ENCODE measurements around the gene CNGA1.
A peak's percentile ranks its signal among the peaks of the same experiment; 100 is the strongest.
"Not testable (repeated sequence)": the region's sequence is repeated elsewhere in the genome, so short reads cannot be mapped to it uniquely, and the experiment has no call there.

The CNGA1 gene

DNA sequence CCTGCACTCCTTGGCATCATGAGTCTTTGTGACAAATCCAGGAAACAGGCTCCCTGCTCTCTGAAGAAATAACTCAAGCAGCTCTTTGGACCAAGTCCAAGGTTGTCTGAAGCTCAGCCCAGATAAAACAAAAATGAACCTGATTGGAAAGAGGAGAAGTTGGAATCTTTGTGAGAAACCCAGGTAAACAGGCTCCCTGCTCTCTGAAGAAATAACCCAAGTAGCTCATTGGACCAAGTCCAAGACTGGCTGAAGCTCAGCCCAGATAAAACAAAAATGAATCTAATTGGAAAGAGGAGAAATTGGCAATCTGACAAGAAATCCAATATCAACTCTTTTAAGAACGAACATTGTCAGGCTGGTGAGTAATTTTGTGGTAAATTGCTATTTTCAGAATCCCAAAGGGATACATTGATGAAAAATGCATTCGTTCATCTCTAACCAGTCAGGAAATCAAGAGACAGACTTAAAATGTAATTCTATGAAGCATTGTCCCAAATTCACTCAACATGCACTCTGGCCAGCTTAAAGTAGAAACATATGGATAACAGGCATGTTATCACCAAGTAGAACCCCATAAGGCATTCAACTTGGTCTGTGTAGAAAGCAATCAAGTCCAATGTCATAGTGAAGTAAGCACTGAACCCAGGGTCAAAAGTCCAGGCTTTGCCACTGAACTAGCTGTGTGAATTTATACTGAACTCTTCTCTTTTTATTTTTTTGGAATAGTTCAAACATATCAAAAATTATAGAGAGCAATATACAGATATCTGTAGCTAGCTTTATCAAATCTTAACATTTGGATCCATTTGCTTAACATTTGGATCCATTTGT, 85.3 kb downstream of the CNGA1 start:
- Histone ChIP-seq H3K79me2 (ENCODE audit: insufficient read depth, low read length) (no peaks in the 10 kb centered on the region), H4K20me1 (ENCODE audit: insufficient read depth, low read length, poor library complexity, severe bottlenecking) (no peaks in the 10 kb centered on the region), H3K4me3 (ENCODE audit: low read length, poor library complexity, severe bottlenecking) (no peak overlapping the region), H3K9ac (ENCODE audit: low read depth, low read length, poor library complexity, severe bottlenecking) (no peak overlapping the region), H2AFZ (ENCODE audit: low read length) (no peak overlapping the region), H3K9me2 (replicated peaks; ENCODE audit: low read depth, low read length) (no peaks in the 10 kb centered on the region), H3K4me1 (ENCODE audit: insufficient read depth, low read length, poor library complexity, severe bottlenecking) (peaks cover 7% of the 10 kb centered on the region), H3K36me3 (ENCODE audit: insufficient read depth, low read length) (no peaks in the 10 kb centered on the region), H3F3A (ENCODE audit: low read depth) (no peaks in the 10 kb centered on the region), H3K27me3 (ENCODE audit: insufficient read depth, low read length, poor library complexity, severe bottlenecking) (no peaks in the 10 kb centered on the region), H3K9me3 (ENCODE audit: insufficient read depth, low read depth, low read length) (no peaks in the 10 kb centered on the region), H3K4me2 (ENCODE audit: low read depth, low read length, poor library complexity, severe bottlenecking) (no peak overlapping the region)
- TF ChIP-seq CTCF (conservative IDR thresholded peaks at IDR 0.05; ENCODE audit: low read length) (no peak), EZH2phosphoT487 (IDR thresholded peaks at IDR 0.05; ENCODE audit: borderline replicate concordance) (no peak)

DNA sequence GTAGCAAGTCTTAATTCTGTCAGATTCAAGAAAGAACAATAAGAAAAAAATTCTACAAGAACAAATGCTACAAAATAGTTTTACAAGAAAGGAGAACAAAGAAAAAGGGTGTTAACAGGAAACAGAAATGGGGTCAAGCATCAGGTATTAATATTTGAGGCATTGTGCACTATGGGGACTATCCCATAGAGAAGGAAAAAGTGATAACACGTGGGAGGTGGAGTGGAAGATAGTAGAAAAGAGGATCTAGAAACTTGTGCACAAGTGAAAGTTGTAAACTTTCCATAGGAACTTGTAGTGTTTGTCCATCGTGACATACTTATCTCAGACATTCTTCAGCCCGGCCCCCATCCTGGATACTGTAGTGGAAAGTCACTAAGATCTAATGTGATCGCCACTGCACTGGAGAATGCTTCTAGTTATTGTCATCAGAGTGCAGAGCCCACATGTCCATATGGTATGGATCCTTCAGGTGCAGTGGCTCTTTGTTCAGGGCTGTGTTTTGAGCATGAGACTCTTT, 86.7 kb downstream of the CNGA1 start:
- Histone ChIP-seq H4K20me1 (ENCODE audit: insufficient read depth, low read length, poor library complexity, severe bottlenecking) (no peaks in the 10 kb centered on the region), H3K27me3 (ENCODE audit: insufficient read depth, low read length, poor library complexity, severe bottlenecking) (no peaks in the 10 kb centered on the region), H3K4me1 (ENCODE audit: insufficient read depth, low read length, poor library complexity, severe bottlenecking) (peaks cover 7% of the 10 kb centered on the region), H3K79me2 (ENCODE audit: insufficient read depth, low read length) (no peaks in the 10 kb centered on the region), H3K9me3 (ENCODE audit: insufficient read depth, low read depth, low read length) (no peaks in the 10 kb centered on the region), H2AFZ (ENCODE audit: low read length) (no peak overlapping the region), H3K4me2 (ENCODE audit: low read depth, low read length, poor library complexity, severe bottlenecking) (no peak overlapping the region), H3K9me2 (replicated peaks; ENCODE audit: low read depth, low read length) (no peaks in the 10 kb centered on the region), H3K4me3 (ENCODE audit: low read length, poor library complexity, severe bottlenecking) (no peak overlapping the region), H3F3A (ENCODE audit: low read depth) (no peaks in the 10 kb centered on the region), H3K36me3 (ENCODE audit: insufficient read depth, low read length) (no peaks in the 10 kb centered on the region), H3K9ac (ENCODE audit: low read depth, low read length, poor library complexity, severe bottlenecking) (no peak overlapping the region)
- TF ChIP-seq CTCF (conservative IDR thresholded peaks at IDR 0.05; ENCODE audit: low read length), result no peak
- no peak for TF ChIP-seq EZH2phosphoT487 (IDR thresholded peaks at IDR 0.05; ENCODE audit: borderline replicate concordance)

DNA sequence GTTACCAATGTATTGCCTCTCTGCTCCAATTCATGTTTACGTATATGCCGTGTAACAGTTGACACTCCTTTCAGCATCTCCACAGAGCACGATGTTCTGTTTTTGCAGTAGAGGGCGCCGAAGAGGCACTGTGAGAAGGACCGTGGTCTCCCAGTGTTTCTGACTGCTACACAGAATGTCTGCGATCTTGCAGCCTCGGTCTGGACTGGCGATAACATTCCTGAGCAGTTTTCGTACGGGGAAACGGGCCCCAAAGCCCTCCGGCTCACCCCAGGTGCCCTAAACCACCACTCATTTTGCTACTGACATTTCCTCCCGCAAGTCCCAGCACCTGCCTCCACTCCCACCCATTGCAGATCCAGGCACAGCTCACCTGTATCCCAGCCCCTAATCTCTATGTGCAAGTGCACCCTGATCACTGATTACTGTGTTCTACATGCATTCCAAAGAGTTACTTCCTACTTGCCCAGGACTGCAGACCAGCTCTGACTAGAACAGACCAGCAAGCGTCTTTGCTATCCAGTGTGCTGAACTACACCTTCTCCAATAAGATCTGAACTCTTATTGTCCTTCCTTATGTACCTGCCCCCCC, 89.7 kb downstream of the CNGA1 start:
- no peaks in the 10 kb centered on the region for H3K79me2 ChIP-seq (ENCODE audit: insufficient read depth, low read length)
- peaks cover 3% of the 10 kb centered on the region for H3K4me1 ChIP-seq (ENCODE audit: insufficient read depth, low read length, poor library complexity, severe bottlenecking)
- H3K9me2 ChIP-seq (replicated peaks; ENCODE audit: low read depth, low read length), result no peaks in the 10 kb centered on the region
- H3K4me2 ChIP-seq (ENCODE audit: low read depth, low read length, poor library complexity, severe bottlenecking), result peak overlapping the region; percentile 63
- H3K9ac ChIP-seq (ENCODE audit: low read depth, low read length, poor library complexity, severe bottlenecking), result no peak overlapping the region
- no peaks in the 10 kb centered on the region for H4K20me1 ChIP-seq (ENCODE audit: insufficient read depth, low read length, poor library complexity, severe bottlenecking)
- peak overlapping the region; percentile 71; the same call in 1 of the 2 replicates for H2AFZ ChIP-seq (ENCODE audit: low read length)
- H3K27me3 ChIP-seq (ENCODE audit: insufficient read depth, low read length, poor library complexity, severe bottlenecking), result no peaks in the 10 kb centered on the region
- H3K9me3 ChIP-seq (ENCODE audit: insufficient read depth, low read depth, low read length), result no peaks in the 10 kb centered on the region
- no peaks in the 10 kb centered on the region for H3F3A ChIP-seq (ENCODE audit: low read depth)
- H3K36me3 ChIP-seq (ENCODE audit: insufficient read depth, low read length), result no peaks in the 10 kb centered on the region
- peak overlapping the region; percentile 57 for H3K4me3 ChIP-seq (ENCODE audit: low read length, poor library complexity, severe bottlenecking)
- TF ChIP-seq CTCF (conservative IDR thresholded peaks at IDR 0.05; ENCODE audit: low read length) (peak; percentile 86), EZH2phosphoT487 (IDR thresholded peaks at IDR 0.05; ENCODE audit: borderline replicate concordance) (no peak)

DNA sequence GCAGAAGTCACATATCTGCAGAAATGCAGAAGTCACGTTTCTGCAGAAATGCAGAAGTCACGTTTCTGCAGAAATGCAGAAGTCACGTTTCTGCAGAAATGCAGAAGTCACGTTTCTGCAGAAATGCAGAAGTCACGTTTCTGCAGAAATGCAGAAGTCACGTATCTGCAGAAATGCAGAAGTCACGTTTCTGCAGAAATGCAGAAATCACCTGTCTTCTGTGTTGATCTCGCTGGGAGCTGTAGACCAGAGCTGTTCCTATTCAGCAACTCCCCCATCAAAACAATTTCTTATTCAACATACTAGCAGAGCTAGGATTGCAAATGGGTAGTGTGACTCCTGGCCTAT, 93.2 kb downstream of the CNGA1 start:
- H3K79me2 ChIP-seq (ENCODE audit: insufficient read depth, low read length); H3K36me3 ChIP-seq (ENCODE audit: insufficient read depth, low read length); H3K4me2 ChIP-seq (ENCODE audit: low read depth, low read length, poor library complexity, severe bottlenecking); H3K9me2 ChIP-seq (replicated peaks; ENCODE audit: low read depth, low read length); H3K27me3 ChIP-seq (ENCODE audit: insufficient read depth, low read length, poor library complexity, severe bottlenecking); H3K4me3 ChIP-seq (ENCODE audit: low read length, poor library complexity, severe bottlenecking); H3F3A ChIP-seq (ENCODE audit: low read depth); H3K4me1 ChIP-seq (ENCODE audit: insufficient read depth, low read length, poor library complexity, severe bottlenecking); H4K20me1 ChIP-seq (ENCODE audit: insufficient read depth, low read length, poor library complexity, severe bottlenecking); H2AFZ ChIP-seq (ENCODE audit: low read length); H3K9me3 ChIP-seq (ENCODE audit: insufficient read depth, low read depth, low read length); H3K9ac ChIP-seq (ENCODE audit: low read depth, low read length, poor library complexity, severe bottlenecking): not testable (repeated sequence)

GRCh38 chr4:47922436-47923260, 93.8 kb downstream of the CNGA1 start:
- not testable (repeated sequence) for H3K9me3 ChIP-seq (ENCODE audit: insufficient read depth, low read depth, low read length); H4K20me1 ChIP-seq (ENCODE audit: insufficient read depth, low read length, poor library complexity, severe bottlenecking); H3K4me1 ChIP-seq (ENCODE audit: insufficient read depth, low read length, poor library complexity, severe bottlenecking); H3K4me3 ChIP-seq (ENCODE audit: low read length, poor library complexity, severe bottlenecking); H2AFZ ChIP-seq (ENCODE audit: low read length); H3K4me2 ChIP-seq (ENCODE audit: low read depth, low read length, poor library complexity, severe bottlenecking); H3K36me3 ChIP-seq (ENCODE audit: insufficient read depth, low read length); H3F3A ChIP-seq (ENCODE audit: low read depth); H3K27me3 ChIP-seq (ENCODE audit: insufficient read depth, low read length, poor library complexity, severe bottlenecking); H3K9me2 ChIP-seq (replicated peaks; ENCODE audit: low read depth, low read length); H3K9ac ChIP-seq (ENCODE audit: low read depth, low read length, poor library complexity, severe bottlenecking); H3K79me2 ChIP-seq (ENCODE audit: insufficient read depth, low read length)

Measured in Loucy (cell line).